ENCODE measurements around the gene CDK16. TPM values are rescaled to one million over a fixed set of nuclear protein-coding genes. Genes with fewer than 3 reads are reported as not detected.

The CDK16 gene
- total and polyA plus RNA-seq, 2 of the 4 experiments (the other 2 are of a cell fraction): 85.3 to 106 TPM

GRCh38 chrX:47247999-47248320, 29.5 kb downstream of the CDK16 start:
- H3K14ac ChIP-seq (replicated peaks; ENCODE audit: low read depth, low read length): no peak overlapping the region
- H3K4me1 ChIP-seq (ENCODE audit: control insufficient read depth, insufficient read depth, low read length): no peaks in the 10 kb centered on the region
- H2BK5ac ChIP-seq (ENCODE audit: low read depth, low read length, poor library complexity, severe bottlenecking): no peak overlapping the region
- no peak overlapping the region for H3K18ac ChIP-seq (ENCODE audit: low read depth, low read length)
- in situ Hi-C loops (cut with MboI; ENCODE audit: low sequenced_read_pairs): no loop called here
- no peak overlapping the region; the same call in 1 of the 2 replicates for H3K56ac ChIP-seq (ENCODE audit: extremely low read depth, insufficient read depth, low read length)
- H3K9me1 ChIP-seq (ENCODE audit: insufficient read depth, low read length): no peaks in the 10 kb centered on the region
- H3K79me1 ChIP-seq (ENCODE audit: low read depth in 1 of 2, low read length in 2 of 2): no peaks in the 10 kb centered on the region
- no peak overlapping the region for H3K4me2 ChIP-seq (ENCODE audit: low read depth, low read length)
- H3K27me3 ChIP-seq (ENCODE audit: control insufficient read depth, insufficient read depth, low read length): peaks cover 17% of the 10 kb centered on the region
- 87% methylated on average over 4 of the region's 13 CpGs; no CpG with 5 or more reads in 1 of the 2 experiments for WGBS, 2 experiments (ENCODE audit: extremely low coverage in 2 of 2, insufficient read length in 1 of 2)
- H3K23ac ChIP-seq (ENCODE audit: low read depth, low read length): no peak overlapping the region
- no TSS peak for BruUV-seq (replicated peaks)
- intact Hi-C loops (cut with micrococcal nuclease): no loop called here
- TF ChIP-seq CHD1 (IDR thresholded peaks at IDR 0.05; ENCODE audit: low read depth, low read length): no peak
- TF ChIP-seq MXI1 (IDR thresholded peaks at IDR 0.05; ENCODE audit: borderline replicate concordance, low read depth, low read length): no peak
- no peak for TF ChIP-seq CEBPB (IDR thresholded peaks at IDR 0.05; ENCODE audit: low read depth, low read length)
- no peak for TF ChIP-seq RFX5 (IDR thresholded peaks at IDR 0.05; ENCODE audit: low read depth, low read length)
- no peak for TF ChIP-seq POLR2A (IDR thresholded peaks at IDR 0.05; ENCODE audit: low read depth, low read length)
- TF ChIP-seq MAFK (IDR thresholded peaks at IDR 0.05; ENCODE audit: low read depth, low read length): no peak
- TF ChIP-seq BHLHE40 (IDR thresholded peaks at IDR 0.05; ENCODE audit: low read depth, low read length): no peak
- no peak for TF ChIP-seq RAD21 (IDR thresholded peaks at IDR 0.05; ENCODE audit: low read length)
- no peak for TF ChIP-seq NFE2L2 (IDR thresholded peaks at IDR 0.05; ENCODE audit: low read depth, low read length)
- TF ChIP-seq ELK1 (IDR thresholded peaks at IDR 0.05; ENCODE audit: borderline replicate concordance, low read depth, low read length): no peak
- TF ChIP-seq RCOR1 (IDR thresholded peaks at IDR 0.05; ENCODE audit: insufficient replicate concordance, low read length): no peak
- no peak for TF ChIP-seq USF2 (IDR thresholded peaks at IDR 0.05; ENCODE audit: low read depth, low read length)
- no peak for TF ChIP-seq FOS (IDR thresholded peaks at IDR 0.05; ENCODE audit: low read depth, low read length)
- no peak for TF ChIP-seq CTCF (conservative IDR thresholded peaks at IDR 0.05; ENCODE audit: low read depth, low read length)
- no peak for TF ChIP-seq SMC3 (IDR thresholded peaks at IDR 0.05; ENCODE audit: low read depth, low read length)
- TF ChIP-seq MAZ (IDR thresholded peaks at IDR 0.05; ENCODE audit: borderline replicate concordance, low read depth, low read length): no peak
- no peak overlapping the region for H2BK15ac ChIP-seq (ENCODE audit: low read depth, low read length)
- no peak overlapping the region for H2AK9ac ChIP-seq (replicated peaks; ENCODE audit: low read depth, low read length, poor library complexity)
- no peaks in the 10 kb centered on the region; the same call in none of the 2 replicates for H4K20me1 ChIP-seq (ENCODE audit: insufficient read depth, low read length)
- no peak overlapping the region for H2AFZ ChIP-seq (replicated peaks; ENCODE audit: low read length, poor library complexity)
- dilution Hi-C loops (cut with HindIII; ENCODE audit: low sequenced_read_pairs, unreplicated experiment): no loop called here
- POLR2A ChIA-PET (ENCODE audit: unreplicated experiment): no interaction called here
- no peak overlapping the region for H2AK5ac ChIP-seq (ENCODE audit: low read depth, low read length)
- no peak overlapping the region for H4K5ac ChIP-seq (ENCODE audit: low read depth, low read length)
- H4K91ac ChIP-seq (ENCODE audit: insufficient read depth, low read depth, low read length): no peak overlapping the region
- CTCF ChIA-PET: no interaction called here
- DNase-seq: no peak
- H3K36me3 ChIP-seq (ENCODE audit: control insufficient read depth, insufficient read depth, low read length): peaks cover 24% of the 10 kb centered on the region
- no peak overlapping the region for H2BK20ac ChIP-seq (ENCODE audit: low read depth, low read length)
- no peak overlapping the region for H3K27ac ChIP-seq (ENCODE audit: insufficient read depth, low read length)
- H3K9ac ChIP-seq (ENCODE audit: low read depth, low read length): no peak overlapping the region
- no peak overlapping the region for H2BK120ac ChIP-seq (ENCODE audit: low read depth, low read length)
- no peaks in the 10 kb centered on the region for H3K9me3 ChIP-seq (ENCODE audit: control insufficient read depth, insufficient read depth, low read length)
- no peak overlapping the region for H4K8ac ChIP-seq (ENCODE audit: low read depth in 2 of 2, low read length in 2 of 2)
- H3K4ac ChIP-seq (ENCODE audit: low read depth, low read length): no peak overlapping the region
- ATAC-seq (ENCODE audit: low read depth): no peak
- no peak overlapping the region for H3K4me3 ChIP-seq (ENCODE audit: insufficient read depth, low read depth, low read length)
